Measurements from ENCODE around the gene DDIT4. TPM values are rescaled to one million over a fixed set of nuclear protein-coding genes. Genes with fewer than 3 reads are reported as not detected.

DDIT4 gene
- total and polyA plus RNA-seq, 9 of the 15 experiments (the other 6 are each of a cell fraction or from before 2014, with no cell fraction given): 8.2 to 675 (median 159) TPM

- TF ChIP-seq, protein P1, sequence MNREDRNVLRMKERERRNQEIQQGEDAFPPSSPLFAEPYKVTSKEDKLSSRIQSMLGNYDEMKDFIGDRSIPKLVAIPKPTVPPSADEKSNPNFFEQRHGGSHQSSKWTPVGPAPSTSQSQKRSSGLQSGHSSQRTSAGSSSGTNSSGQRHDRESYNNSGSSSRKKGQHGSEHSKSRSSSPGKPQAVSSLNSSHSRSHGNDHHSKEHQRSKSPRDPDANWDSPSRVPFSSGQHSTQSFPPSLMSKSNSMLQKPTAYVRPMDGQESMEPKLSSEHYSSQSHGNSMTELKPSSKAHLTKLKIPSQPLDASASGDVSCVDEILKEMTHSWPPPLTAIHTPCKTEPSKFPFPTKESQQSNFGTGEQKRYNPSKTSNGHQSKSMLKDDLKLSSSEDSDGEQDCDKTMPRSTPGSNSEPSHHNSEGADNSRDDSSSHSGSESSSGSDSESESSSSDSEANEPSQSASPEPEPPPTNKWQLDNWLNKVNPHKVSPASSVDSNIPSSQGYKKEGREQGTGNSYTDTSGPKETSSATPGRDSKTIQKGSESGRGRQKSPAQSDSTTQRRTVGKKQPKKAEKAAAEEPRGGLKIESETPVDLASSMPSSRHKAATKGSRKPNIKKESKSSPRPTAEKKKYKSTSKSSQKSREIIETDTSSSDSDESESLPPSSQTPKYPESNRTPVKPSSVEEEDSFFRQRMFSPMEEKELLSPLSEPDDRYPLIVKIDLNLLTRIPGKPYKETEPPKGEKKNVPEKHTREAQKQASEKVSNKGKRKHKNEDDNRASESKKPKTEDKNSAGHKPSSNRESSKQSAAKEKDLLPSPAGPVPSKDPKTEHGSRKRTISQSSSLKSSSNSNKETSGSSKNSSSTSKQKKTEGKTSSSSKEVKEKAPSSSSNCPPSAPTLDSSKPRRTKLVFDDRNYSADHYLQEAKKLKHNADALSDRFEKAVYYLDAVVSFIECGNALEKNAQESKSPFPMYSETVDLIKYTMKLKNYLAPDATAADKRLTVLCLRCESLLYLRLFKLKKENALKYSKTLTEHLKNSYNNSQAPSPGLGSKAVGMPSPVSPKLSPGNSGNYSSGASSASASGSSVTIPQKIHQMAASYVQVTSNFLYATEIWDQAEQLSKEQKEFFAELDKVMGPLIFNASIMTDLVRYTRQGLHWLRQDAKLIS (CRISPR knock-in tag; IDR thresholded peaks at IDR 0.05): no peak; the same call in 1 of the 2 replicates
- no peak for TF ChIP-seq CTBP1 (IDR thresholded peaks at IDR 0.05; ENCODE audit: borderline replicate concordance)
- no peak for TF ChIP-seq FOXM1 (IDR thresholded peaks at IDR 0.05; ENCODE audit: low read depth)
- no peak; the same call in 1 of the 2 replicates for TF ChIP-seq FOXM1 (CRISPR knock-in tag; IDR thresholded peaks at IDR 0.05; ENCODE audit: low read depth)
- TF ChIP-seq KDM4B (IDR thresholded peaks at IDR 0.05; ENCODE audit: borderline replicate concordance in 2 of 2, low read depth in 1 of 2): peak in 1 of 2 experiments; percentile 20; a peak in 1 of 4 replicates
- peak; percentile 73; the same call in 1 of the 2 replicates for TF ChIP-seq ZNF449 (CRISPR knock-in tag; IDR thresholded peaks at IDR 0.05)
- no peak for TF ChIP-seq TSC22D4 (tag; IDR thresholded peaks at IDR 0.05)
- TF ChIP-seq ZNF766 (CRISPR knock-in tag; conservative IDR thresholded peaks at IDR 0.05): no peak
- TF ChIP-seq MCM7 (IDR thresholded peaks at IDR 0.05): no peak; a peak in 1 of 4 replicates
- TF ChIP-seq IRF1 (CRISPR knock-in tag; IDR thresholded peaks at IDR 0.05; ENCODE audit: borderline replicate concordance): no peak
- TF ChIP-seq E2F3 (CRISPR knock-in tag; IDR thresholded peaks at IDR 0.05): no peak
- no peak for TF ChIP-seq PREB (CRISPR knock-in tag; IDR thresholded peaks at IDR 0.05)
- TF ChIP-seq FIP1L1 (IDR thresholded peaks at IDR 0.05; ENCODE audit: low read depth, low read length, poor library complexity, severe bottlenecking): peak; percentile 1
- TF ChIP-seq ZNF785 (CRISPR knock-in tag; IDR thresholded peaks at IDR 0.05): no peak
- TF ChIP-seq ZNF696 (CRISPR knock-in tag; conservative IDR thresholded peaks at IDR 0.05): peak; percentile 86; the same call in 1 of the 2 replicates
- TF ChIP-seq EZH2 (IDR thresholded peaks at IDR 0.05; ENCODE audit: borderline replicate concordance, low read depth, low read length): no peak
- TF ChIP-seq ATF1 (CRISPR knock-in tag; IDR thresholded peaks at IDR 0.05): no peak
- TF ChIP-seq ATF1 (tag; IDR thresholded peaks at IDR 0.05): peak; percentile 82
- no peak for TF ChIP-seq MTA3 (IDR thresholded peaks at IDR 0.05; ENCODE audit: borderline replicate concordance)
- peak in 1 of 2 experiments; percentile 65; a peak in 1 of 3 replicates for TF ChIP-seq CBX3 (IDR thresholded peaks at IDR 0.05; ENCODE audit: borderline replicate concordance in 1 of 2, low read length in 2 of 2)
- peak; percentile 97 for TF ChIP-seq ZNF436 (CRISPR knock-in tag; IDR thresholded peaks at IDR 0.05)
Observed at GRCh38 chr10:72276421-72277339, 3.0 kb downstream of the DDIT4 start (continued).
